SK-N-DZ (cell line): ENCODE results near the gene RAMACL.
"Not testable (repeated sequence)": the region's sequence is repeated elsewhere in the genome, so short reads cannot be mapped to it uniquely, and the experiment has no call there.

Experiments
- DNase-seq: peaks from one replicate; pipeline ENCODE4 v3.0.0-alpha.2; 2015; ENCODE audit warnings: low spot score

Gene RAMACL

GRCh38 chr6:166556863-166557322 is 29.6 kb downstream of the RAMACL start:
- DNase-seq, result no peak

- DNase-seq, result no peak
Measured at GRCh38 chr6:166556336-166556735, 30.1 kb downstream of the RAMACL start.

GRCh38 chr6:166555086-166555485 is 31.4 kb downstream of the RAMACL start:
- no peak for DNase-seq

GRCh38 chr6:166554316-166554715 is 32.2 kb downstream of the RAMACL start:
- no peak for DNase-seq

- no peak for DNase-seq
Measured at GRCh38 chr6:166553563-166554271, 32.8 kb downstream of the RAMACL start.

- DNase-seq, result no peak
Measured at GRCh38 chr6:166552600-166552999, 33.9 kb downstream of the RAMACL start.

GRCh38 chr6:166551754-166552495 is 34.6 kb downstream of the RAMACL start:
- no peak for DNase-seq

- DNase-seq, result no peak
Measured at GRCh38 chr6:166546653-166547052, 39.8 kb downstream of the RAMACL start.

- no peak for DNase-seq
Measured at GRCh38 chr6:166545156-166546034, 41.1 kb downstream of the RAMACL start.

GRCh38 chr6:166544296-166544605 is 42.2 kb downstream of the RAMACL start:
- DNase-seq, result no peak

- no peak for DNase-seq
Measured at GRCh38 chr6:166543603-166544295, 42.7 kb downstream of the RAMACL start.

- DNase-seq, result no peak
Measured at GRCh38 chr6:166542580-166542912, 43.9 kb downstream of the RAMACL start.

GRCh38 chr6:166541876-166542579 is 44.5 kb downstream of the RAMACL start:
- no peak for DNase-seq

GRCh38 chr6:166541366-166541765 is 45.1 kb downstream of the RAMACL start:
- no peak for DNase-seq

- no peak for DNase-seq
Measured at GRCh38 chr6:166540631-166541331, 45.7 kb downstream of the RAMACL start.

GRCh38 chr6:166539543-166539942 is 46.9 kb downstream of the RAMACL start:
- no peak for DNase-seq

GRCh38 chr6:166539011-166539385 is 47.5 kb downstream of the RAMACL start:
- not testable (repeated sequence) for DNase-seq

- DNase-seq, result no peak
Measured at GRCh38 chr6:166538297-166539010, 48.0 kb downstream of the RAMACL start.

GRCh38 chr6:166534658-166535406 is 51.6 kb downstream of the RAMACL start:
- DNase-seq, result no peak
